ENCODE data around the gene C2CD4C. TPM values are rescaled to one million over a fixed set of nuclear protein-coding genes. Genes with fewer than 3 reads are reported as not detected.
"Not testable (repeated sequence)": the region's sequence is repeated elsewhere in the genome, so short reads cannot be mapped to it uniquely, and the experiment has no call there.

The C2CD4C gene
- total RNA-seq = not detected
- total RNA-seq = 0 to 0.46 reads per million in 2 donors

GRCh38 chr19:408902-409515 lies at the start of gene C2CD4C:
Gene C2CD4C (minus strand): TSS chr19:409147. CDS start chr19:408361, 786 bp downstream.
- H3K27me3 Mint-ChIP-seq = peaks cover 13% of the 10 kb centered on the region
- peak; percentile 44 for ATAC-seq
- peaks cover 6% of the 10 kb centered on the region for H3K4me1 Mint-ChIP-seq
- H3K36me3 Mint-ChIP-seq (ENCODE audit: low read depth) = peaks cover 2% of the 10 kb centered on the region
- no peak within 1 kb of the TSS for H3K27ac Mint-ChIP-seq
- no peak for DNase-seq
- H3K4me3 Mint-ChIP-seq = peak within 1 kb of the TSS; percentile 91
- H3K9me3 ChIP-seq (ENCODE audit: control insufficient read depth, low read length, poor library complexity, severe bottlenecking) = no peaks in the 10 kb centered on the region

GRCh38 chr19:458091-459042 lies 49.4 kb upstream of the C2CD4C start:
- Mint-ChIP-seq H3K27ac (no peak overlapping the region), H3K36me3 (ENCODE audit: low read depth) (no peaks in the 10 kb centered on the region), H3K4me1 (peaks cover 3% of the 10 kb centered on the region), H3K4me3 (no peak overlapping the region), H3K27me3 (peaks cover 18% of the 10 kb centered on the region)
- H3K9me3 ChIP-seq (ENCODE audit: control insufficient read depth, low read length, poor library complexity, severe bottlenecking) = no peaks in the 10 kb centered on the region
- DNase-seq (no peak), ATAC-seq (no peak)

DNA sequence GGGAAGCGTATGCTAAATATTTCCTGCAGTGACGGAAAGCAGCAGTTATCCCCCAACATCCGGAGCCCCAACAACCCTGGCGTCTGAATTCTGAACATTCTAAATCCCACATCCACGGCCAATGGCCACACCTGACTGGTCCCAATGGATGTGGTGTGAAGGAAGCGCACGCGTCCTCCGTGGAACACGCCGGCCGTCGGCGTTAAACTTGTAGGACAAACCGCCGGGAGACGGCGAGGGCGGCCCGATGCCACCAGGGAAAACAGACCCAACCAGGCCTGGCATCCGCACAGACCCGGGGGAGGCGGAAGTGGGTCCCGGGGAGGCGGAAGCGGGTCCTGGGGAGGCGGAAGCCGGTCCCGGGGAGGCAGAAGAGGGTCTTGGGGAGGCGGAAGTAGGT lies 48.7 kb upstream of the C2CD4C start:
- no peak for DNase-seq

GRCh38 chr19:456547-457110 lies 47.7 kb upstream of the C2CD4C start:
- H3K4me3 Mint-ChIP-seq = no peak overlapping the region
- ATAC-seq = no peak
- H3K27ac Mint-ChIP-seq = no peak overlapping the region
- H3K4me1 Mint-ChIP-seq = peaks cover 1% of the 10 kb centered on the region
- no peak for DNase-seq
- H3K9me3 ChIP-seq (ENCODE audit: control insufficient read depth, low read length, poor library complexity, severe bottlenecking) = no peaks in the 10 kb centered on the region
- H3K36me3 Mint-ChIP-seq (ENCODE audit: low read depth) = no peaks in the 10 kb centered on the region
- peaks cover 6% of the 10 kb centered on the region for H3K27me3 Mint-ChIP-seq

More for the DNA sequence above, 48.7 kb upstream of the C2CD4C start:
- no peaks in the 10 kb centered on the region for H3K9me3 ChIP-seq (ENCODE audit: control insufficient read depth, low read length, poor library complexity, severe bottlenecking)
- Mint-ChIP-seq H3K4me3 (no peak overlapping the region), H3K36me3 (ENCODE audit: low read depth) (no peaks in the 10 kb centered on the region), H3K27me3 (peaks cover 10% of the 10 kb centered on the region), H3K27ac (no peak overlapping the region), H3K4me1 (peaks cover 3% of the 10 kb centered on the region)
- ATAC-seq = no peak

DNA sequence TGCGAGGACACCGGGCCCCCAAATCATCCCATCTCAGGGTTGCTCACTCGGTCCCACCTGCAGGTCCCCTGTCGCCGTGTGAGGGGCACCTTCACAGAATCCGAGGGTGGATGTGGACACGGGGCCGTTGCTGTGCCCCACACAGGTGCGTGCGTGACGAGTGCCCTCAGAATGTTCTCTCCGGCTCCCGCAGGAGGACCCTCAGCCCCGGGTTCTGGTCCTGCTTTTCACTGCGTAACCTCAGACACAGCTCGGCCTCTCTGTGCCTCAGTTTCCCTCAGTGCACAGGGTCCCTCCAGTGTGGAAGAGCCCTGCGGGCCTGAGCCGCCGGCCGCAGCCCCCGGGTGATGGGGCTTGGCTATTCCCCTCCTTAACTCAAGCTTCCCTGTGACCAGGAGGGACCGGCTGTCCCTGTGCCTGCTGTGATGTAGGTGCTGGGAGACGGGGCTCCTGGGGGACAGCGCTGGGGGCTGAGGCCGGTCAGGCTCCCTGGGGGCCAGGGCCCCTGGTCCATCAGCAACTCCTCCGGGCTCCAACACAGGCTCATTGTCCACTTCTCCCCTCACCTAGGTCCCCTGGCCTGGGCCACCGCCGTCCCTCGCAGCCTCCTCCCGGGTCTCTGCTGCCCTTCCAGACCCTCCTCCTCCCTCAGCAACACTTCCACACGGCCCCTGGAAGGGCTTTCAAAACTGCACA lies 47.1 kb upstream of the C2CD4C start:
- no peak overlapping the region for H3K4me3 Mint-ChIP-seq
- no peaks in the 10 kb centered on the region for H3K9me3 ChIP-seq (ENCODE audit: control insufficient read depth, low read length, poor library complexity, severe bottlenecking)
- no peaks in the 10 kb centered on the region for H3K4me1 Mint-ChIP-seq
- no peak overlapping the region for H3K27ac Mint-ChIP-seq
- no peak for ATAC-seq
- H3K27me3 Mint-ChIP-seq = peaks cover 6% of the 10 kb centered on the region
- DNase-seq = no peak
- no peaks in the 10 kb centered on the region for H3K36me3 Mint-ChIP-seq (ENCODE audit: low read depth)

GRCh38 chr19:455031-455705 lies 46.2 kb upstream of the C2CD4C start:
- peaks cover 6% of the 10 kb centered on the region for H3K27me3 Mint-ChIP-seq
- H3K4me1 Mint-ChIP-seq = no peaks in the 10 kb centered on the region
- ATAC-seq (no peak), DNase-seq (no peak)
- no peak overlapping the region for H3K27ac Mint-ChIP-seq
- H3K36me3 Mint-ChIP-seq (ENCODE audit: low read depth) = no peaks in the 10 kb centered on the region
- H3K4me3 Mint-ChIP-seq = no peak overlapping the region
- no peaks in the 10 kb centered on the region for H3K9me3 ChIP-seq (ENCODE audit: control insufficient read depth, low read length, poor library complexity, severe bottlenecking)

GRCh38 chr19:453606-454005 lies 44.7 kb upstream of the C2CD4C start:
- H3K4me3 Mint-ChIP-seq = no peak overlapping the region
- peaks cover 6% of the 10 kb centered on the region for H3K27me3 Mint-ChIP-seq
- no peak for DNase-seq
- no peaks in the 10 kb centered on the region for H3K9me3 ChIP-seq (ENCODE audit: control insufficient read depth, low read length, poor library complexity, severe bottlenecking)
- no peaks in the 10 kb centered on the region for H3K36me3 Mint-ChIP-seq (ENCODE audit: low read depth)
- no peak overlapping the region for H3K27ac Mint-ChIP-seq
- no peak for ATAC-seq
- no peaks in the 10 kb centered on the region for H3K4me1 Mint-ChIP-seq

DNA sequence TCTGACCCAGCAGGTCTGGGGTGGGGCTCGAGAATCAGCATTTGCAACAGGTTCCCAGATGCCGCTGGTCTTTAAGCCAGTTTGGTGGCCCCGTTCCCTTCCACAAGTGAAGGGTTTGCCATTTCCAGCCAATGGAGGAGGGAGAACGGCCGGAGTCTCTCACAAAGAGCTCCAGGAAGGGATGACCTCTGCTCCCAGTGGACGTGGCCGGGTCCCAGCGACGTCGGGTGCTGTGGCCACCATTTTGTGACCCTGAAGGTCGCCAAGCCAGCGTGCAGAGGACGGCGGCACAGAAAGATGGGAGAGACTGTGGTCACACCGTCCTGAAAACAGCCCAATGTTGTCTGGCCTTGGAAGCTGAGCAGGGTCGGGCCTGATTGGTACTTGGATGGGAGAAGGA lies 43.9 kb upstream of the C2CD4C start:
- DNase-seq (no peak), ATAC-seq (no peak)
- Mint-ChIP-seq H3K4me3 (no peak overlapping the region), H3K4me1 (no peaks in the 10 kb centered on the region), H3K36me3 (ENCODE audit: low read depth) (no peaks in the 10 kb centered on the region), H3K27me3 (peaks cover 6% of the 10 kb centered on the region), H3K27ac (no peak overlapping the region)
- no peaks in the 10 kb centered on the region for H3K9me3 ChIP-seq (ENCODE audit: control insufficient read depth, low read length, poor library complexity, severe bottlenecking)

DNA sequence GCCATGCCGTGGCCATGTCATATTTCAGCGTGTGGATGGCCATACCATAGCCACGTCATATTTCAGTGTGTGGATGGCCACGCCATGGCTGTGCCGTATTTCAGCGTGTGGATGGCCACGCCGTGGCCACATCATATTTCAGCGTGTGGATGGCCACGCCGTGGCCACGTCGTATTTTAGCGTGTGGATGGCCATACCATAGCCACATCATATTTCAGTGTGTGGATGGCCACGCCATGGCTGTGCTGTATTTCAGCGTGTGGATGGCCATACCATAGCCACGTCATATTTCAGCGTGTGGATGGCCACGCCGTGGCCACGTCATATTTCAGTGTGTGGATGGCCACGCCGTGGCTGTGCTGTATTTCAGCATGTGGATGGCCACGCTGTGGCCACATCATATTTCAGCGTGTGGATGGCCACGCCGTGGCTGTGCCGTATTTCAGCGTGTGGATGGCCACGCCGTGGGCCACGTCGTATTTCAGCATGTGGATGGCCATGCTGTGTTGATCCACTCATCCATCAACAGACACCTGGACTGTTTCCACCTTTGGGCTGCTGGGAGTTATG lies 42.0 kb upstream of the C2CD4C start:
- H3K9me3 ChIP-seq (ENCODE audit: control insufficient read depth, low read length, poor library complexity, severe bottlenecking); H3K27ac Mint-ChIP-seq; H3K4me3 Mint-ChIP-seq; H3K4me1 Mint-ChIP-seq; DNase-seq; H3K36me3 Mint-ChIP-seq (ENCODE audit: low read depth); ATAC-seq; H3K27me3 Mint-ChIP-seq: not testable (repeated sequence)

- Mint-ChIP-seq H3K4me1 (no peaks in the 10 kb centered on the region), H3K27ac (no peak overlapping the region), H3K4me3 (no peak overlapping the region), H3K27me3 (no peaks in the 10 kb centered on the region), H3K36me3 (ENCODE audit: low read depth) (no peaks in the 10 kb centered on the region)
- H3K9me3 ChIP-seq (ENCODE audit: control insufficient read depth, low read length, poor library complexity, severe bottlenecking) = no peaks in the 10 kb centered on the region
- no peak for DNase-seq
- no peak for ATAC-seq
Measured at GRCh38 chr19:449916-450315, 41.0 kb upstream of the C2CD4C start.

- no peaks in the 10 kb centered on the region for H3K27me3 Mint-ChIP-seq
- DNase-seq (no peak), ATAC-seq (no peak)
- H3K36me3 Mint-ChIP-seq (ENCODE audit: low read depth) = no peaks in the 10 kb centered on the region
- no peak overlapping the region for H3K4me3 Mint-ChIP-seq
- no peaks in the 10 kb centered on the region for H3K9me3 ChIP-seq (ENCODE audit: control insufficient read depth, low read length, poor library complexity, severe bottlenecking)
- H3K4me1 Mint-ChIP-seq = no peaks in the 10 kb centered on the region
- no peak overlapping the region for H3K27ac Mint-ChIP-seq
Measured at GRCh38 chr19:447816-448560, 39.0 kb upstream of the C2CD4C start.

DNA sequence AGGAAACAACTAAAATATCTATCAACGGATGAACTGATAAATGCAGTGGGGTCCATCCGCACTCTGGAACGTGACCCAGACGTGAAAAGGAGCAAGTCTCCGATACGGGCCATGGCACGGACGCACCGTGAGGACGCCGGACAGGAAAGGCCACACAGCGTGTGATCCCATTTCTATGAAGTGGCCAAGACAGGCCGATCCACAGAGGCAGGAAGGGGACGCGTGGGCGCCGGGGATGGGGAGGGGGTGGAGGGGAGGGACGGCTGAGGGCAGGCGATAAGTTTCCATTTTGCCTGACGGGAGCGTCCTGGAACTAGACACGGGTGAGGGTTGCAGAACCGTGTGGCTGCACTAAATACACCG lies 38.1 kb upstream of the C2CD4C start:
- ATAC-seq (no peak), DNase-seq (no peak)
- Mint-ChIP-seq H3K36me3 (ENCODE audit: low read depth) (no peaks in the 10 kb centered on the region), H3K4me3 (no peak overlapping the region), H3K27ac (no peak overlapping the region), H3K4me1 (no peaks in the 10 kb centered on the region), H3K27me3 (no peaks in the 10 kb centered on the region)
- H3K9me3 ChIP-seq (ENCODE audit: control insufficient read depth, low read length, poor library complexity, severe bottlenecking) = no peaks in the 10 kb centered on the region
